ENCODE results near the gene ARHGAP20.

The ARHGAP20 gene

DNA sequence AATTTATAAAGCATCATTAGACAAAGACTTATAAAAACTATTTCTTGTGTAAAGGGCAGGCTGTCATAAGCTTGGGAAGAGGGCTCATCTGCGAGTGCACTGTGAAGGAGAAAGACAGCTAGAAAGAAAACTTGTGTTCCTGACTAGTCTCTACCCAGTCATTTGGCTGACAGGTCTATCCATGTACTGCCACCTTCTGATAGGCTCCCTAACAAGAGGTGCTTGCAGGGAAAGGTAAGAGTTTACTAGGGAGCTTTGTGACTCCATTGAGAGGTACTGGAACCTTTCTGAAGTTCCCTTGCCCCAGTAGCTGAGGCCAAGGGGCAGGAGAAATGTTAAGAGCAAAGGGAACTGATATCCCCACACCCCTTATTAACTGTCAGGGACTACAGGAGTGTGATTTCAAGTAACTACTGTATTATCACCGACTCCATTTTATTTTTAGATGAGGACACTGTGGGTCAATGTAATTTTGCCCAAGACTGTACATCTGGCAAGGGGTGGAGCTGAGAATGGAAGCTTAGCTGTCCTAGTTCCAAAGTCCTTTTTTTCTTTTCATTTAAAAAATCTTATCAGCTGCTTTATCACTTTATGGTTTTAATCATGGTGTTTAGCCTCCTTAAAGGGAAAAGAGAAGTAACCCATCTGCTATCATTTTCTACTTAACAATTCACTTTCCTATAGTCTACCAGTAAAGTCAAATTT, 129.4 kb downstream of the ARHGAP20 start:
- TF ChIP-seq, protein P1, sequence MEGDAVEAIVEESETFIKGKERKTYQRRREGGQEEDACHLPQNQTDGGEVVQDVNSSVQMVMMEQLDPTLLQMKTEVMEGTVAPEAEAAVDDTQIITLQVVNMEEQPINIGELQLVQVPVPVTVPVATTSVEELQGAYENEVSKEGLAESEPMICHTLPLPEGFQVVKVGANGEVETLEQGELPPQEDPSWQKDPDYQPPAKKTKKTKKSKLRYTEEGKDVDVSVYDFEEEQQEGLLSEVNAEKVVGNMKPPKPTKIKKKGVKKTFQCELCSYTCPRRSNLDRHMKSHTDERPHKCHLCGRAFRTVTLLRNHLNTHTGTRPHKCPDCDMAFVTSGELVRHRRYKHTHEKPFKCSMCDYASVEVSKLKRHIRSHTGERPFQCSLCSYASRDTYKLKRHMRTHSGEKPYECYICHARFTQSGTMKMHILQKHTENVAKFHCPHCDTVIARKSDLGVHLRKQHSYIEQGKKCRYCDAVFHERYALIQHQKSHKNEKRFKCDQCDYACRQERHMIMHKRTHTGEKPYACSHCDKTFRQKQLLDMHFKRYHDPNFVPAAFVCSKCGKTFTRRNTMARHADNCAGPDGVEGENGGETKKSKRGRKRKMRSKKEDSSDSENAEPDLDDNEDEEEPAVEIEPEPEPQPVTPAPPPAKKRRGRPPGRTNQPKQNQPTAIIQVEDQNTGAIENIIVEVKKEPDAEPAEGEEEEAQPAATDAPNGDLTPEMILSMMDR (conservative IDR thresholded peaks at IDR 0.05; ENCODE audit: control insufficient read depth, insufficient read depth, low read depth, low read length), result no peak
- no peak overlapping the region for H3K4me3 ChIP-seq (ENCODE audit: control insufficient read depth, low read depth, low read length)
- no peak for DNase-seq (ENCODE audit: low read depth)

DNA sequence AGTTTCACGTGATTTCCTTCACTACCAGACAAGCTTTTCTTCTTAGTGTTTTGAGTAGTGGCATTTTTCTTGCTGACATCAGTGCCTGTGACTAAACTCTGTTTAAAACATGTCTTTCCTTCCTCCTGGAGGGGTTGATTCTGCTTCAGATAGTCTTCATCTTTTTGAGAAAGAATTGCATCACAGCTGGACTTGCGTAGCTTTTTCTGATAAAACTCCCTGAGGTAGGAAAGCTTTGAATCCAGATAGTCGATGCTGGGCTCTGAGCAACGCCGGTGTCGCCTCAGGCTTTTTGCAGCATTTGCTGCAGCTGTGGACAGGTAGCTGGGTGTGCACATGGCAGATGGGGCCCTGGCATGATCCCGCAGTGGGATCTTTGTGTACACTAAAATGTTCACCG, 131.7 kb downstream of the ARHGAP20 start:
- no peak overlapping the region for H3K4me3 ChIP-seq (ENCODE audit: control insufficient read depth, low read depth, low read length)
- DNase-seq (ENCODE audit: low read depth), result no peak
- TF ChIP-seq, protein P1 (conservative IDR thresholded peaks at IDR 0.05; ENCODE audit: control insufficient read depth, insufficient read depth, low read depth, low read length), result no peak

DNA sequence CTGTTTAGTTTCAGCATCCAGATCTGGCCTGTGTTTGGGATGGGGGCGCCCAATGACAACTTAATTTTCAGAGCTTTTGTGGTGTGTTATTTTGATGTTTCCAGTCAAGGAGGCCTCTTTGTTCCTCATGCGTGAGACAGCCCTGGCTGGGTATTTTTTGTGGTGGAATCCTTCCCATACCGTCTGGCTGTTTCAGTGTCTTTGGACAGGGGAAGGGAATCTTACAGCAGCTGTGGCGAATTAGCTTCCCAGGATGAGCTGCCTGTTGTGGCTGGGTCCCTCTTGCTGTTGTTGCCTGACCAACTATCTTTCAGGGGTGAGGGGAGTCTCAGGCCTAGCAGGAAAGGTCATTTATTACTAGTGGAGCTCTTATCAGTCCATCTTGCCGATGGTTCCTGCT, 138.8 kb downstream of the ARHGAP20 start:
- TF ChIP-seq, protein P1 (conservative IDR thresholded peaks at IDR 0.05; ENCODE audit: control insufficient read depth, insufficient read depth, low read depth, low read length), result no peak
- H3K4me3 ChIP-seq (ENCODE audit: control insufficient read depth, low read depth, low read length), result no peak overlapping the region
- DNase-seq (ENCODE audit: low read depth), result no peak

DNA sequence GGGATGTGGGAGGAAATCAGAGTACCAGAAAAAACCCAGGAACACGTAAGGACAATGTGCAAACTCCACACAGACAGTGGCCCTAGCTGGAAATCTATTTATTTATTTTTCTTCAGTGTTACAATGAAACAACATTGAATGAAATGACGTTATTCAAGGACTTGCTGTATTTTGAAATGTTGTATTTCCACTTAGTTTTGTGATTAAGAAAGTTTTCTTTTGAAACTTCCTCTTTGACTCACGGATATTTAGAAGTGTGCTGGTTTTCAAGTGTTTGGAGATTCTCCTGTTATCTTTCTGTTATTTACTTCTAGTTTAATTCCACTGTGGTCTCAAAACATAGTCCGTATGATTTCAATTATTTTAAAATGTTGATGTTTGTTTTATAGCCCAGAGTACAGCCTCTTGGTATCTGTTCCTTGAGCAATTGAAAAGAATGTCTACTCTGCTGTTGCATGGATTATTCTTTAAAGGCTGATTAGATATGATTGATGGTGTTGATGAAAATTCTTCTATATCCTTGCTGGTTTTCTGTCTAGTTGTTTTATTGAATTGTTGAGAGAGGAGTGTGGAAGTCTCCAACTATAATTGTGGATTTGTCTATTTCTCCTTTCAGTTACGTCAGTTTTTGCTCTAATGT, 141.0 kb downstream of the ARHGAP20 start:
- TF ChIP-seq, protein P1 (conservative IDR thresholded peaks at IDR 0.05; ENCODE audit: control insufficient read depth, insufficient read depth, low read depth, low read length), result no peak
- H3K4me3 ChIP-seq (ENCODE audit: control insufficient read depth, low read depth, low read length), result no peak overlapping the region
- DNase-seq (ENCODE audit: low read depth), result no peak

DNA sequence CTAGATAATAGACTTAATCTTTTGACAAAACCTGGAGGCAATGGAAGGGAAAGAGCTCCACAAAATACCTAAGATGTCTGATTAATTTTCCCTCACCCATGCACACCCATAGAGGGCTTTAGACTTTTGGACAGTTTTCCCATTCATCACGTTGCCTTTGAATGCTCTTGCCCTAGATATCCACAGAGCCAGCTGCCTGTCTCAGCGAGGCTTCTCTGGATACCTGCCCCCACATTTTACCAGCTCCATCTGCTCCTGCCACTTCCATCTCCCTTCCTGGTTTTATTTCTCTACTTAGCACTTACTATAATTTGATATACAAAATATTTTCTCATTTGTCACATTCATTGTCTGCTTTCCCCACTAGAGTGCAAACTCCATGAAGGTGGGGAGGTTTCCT, 145.7 kb downstream of the ARHGAP20 start:
- TF ChIP-seq, protein P1 (conservative IDR thresholded peaks at IDR 0.05; ENCODE audit: control insufficient read depth, insufficient read depth, low read depth, low read length), result no peak

DNA sequence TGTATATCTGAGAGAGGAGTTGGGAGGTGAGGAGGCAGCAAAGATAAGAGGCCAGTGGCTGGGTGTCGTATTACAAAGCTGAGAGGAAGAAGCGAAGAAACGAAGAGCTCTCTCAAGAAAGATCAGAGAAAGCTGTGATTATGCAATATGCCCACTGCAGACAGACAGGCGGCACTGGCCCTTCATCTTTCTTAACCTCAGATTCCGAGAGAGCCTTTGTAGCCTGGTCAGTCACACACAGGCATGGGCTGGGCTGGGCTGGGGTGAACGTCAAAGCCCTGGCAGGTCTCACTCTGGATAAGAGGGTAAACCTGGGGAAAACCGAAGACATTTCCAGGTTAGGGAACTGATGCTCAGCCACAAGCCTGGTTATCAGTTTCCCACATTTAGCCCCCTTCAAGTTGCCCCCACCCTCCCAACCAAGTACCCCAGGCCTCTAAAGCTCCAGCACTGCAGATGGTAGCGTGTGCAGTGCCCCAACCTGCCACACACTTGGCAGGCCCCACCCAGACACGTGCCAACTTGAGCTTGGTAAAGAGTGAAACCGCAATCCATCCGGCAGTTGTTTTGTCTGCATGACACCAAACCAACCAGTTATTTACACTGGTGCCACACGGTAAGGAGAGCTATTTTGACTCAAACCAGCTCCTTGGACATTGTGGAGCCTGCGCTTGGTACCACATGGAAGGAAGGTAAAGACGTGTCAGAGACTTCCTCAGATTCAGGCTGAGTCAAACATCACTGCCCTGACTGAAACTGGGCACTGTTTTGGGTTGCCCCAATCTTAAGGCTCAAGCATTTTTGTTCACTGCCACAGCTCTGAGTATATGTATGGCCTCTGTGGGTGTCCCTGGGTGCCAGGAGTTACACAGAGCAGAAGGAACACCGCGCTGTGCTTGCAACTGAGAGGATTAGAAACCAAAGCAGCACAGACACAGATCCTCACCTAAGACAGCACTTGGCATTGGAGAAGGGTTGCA, 146.6 kb downstream of the ARHGAP20 start:
- DNase-seq (ENCODE audit: low read depth), result peak; percentile 26
- no peak overlapping the region for H3K4me3 ChIP-seq (ENCODE audit: control insufficient read depth, low read depth, low read length)
- TF ChIP-seq, protein P1 (conservative IDR thresholded peaks at IDR 0.05; ENCODE audit: control insufficient read depth, insufficient read depth, low read depth, low read length), result no peak

More for the DNA sequence above, 145.7 kb downstream of the ARHGAP20 start:
- no peak for DNase-seq (ENCODE audit: low read depth)
- no peak overlapping the region for H3K4me3 ChIP-seq (ENCODE audit: control insufficient read depth, low read depth, low read length)
